ENCODE results near the gene TTBK2.

TTBK2 gene

DNA sequence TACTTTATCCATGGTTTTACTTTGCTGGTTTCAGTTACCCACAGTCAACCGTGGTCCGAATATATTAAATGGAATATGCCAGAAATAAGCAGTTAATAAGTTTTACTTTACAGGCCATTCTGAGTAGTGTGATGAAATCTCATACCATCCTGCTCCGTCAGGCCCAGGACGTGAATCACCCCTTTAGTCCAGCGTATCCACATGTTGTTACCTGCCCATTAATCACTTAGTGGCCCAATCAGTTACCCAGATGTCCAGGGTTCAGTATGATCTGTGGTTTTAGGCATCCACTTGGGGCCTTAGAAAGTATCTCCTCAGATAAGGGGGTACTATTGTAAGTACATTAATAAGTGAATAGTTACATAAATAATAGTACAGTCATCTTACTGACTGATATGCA, 88.0 kb downstream of the TTBK2 start:
- no peak for DNase-seq (ENCODE audit: low read depth in 4 of 4, low spot score in 1 of 4)

DNA sequence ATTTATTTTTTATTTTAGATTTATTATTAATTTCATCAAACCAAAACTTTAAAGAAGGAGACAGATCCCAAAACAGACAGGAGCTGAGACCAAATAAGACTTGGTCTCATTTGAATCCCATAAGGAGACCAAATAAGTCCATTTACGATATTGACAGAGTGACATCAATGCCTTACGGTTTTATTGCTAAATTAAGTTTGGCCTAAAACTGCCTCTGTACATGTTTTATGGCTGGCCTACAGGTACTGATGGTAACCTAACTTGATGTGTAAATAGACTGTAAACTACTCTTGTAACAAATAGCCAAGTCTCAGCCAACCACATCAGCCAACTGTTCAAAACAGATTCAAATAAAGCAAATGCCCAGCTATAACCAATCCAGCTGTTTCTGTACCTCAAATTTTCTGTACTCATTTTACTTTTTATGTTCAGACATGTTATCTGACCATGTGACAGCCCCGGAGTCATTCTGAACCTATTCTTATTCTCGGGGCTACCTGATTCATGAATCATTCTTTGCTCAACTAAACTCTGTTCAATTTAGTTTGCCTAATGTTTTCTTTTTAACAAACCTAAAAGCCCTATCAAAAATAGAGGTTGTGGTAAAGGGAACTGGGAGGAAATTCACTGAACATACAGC, 94.2 kb downstream of the TTBK2 start:
- no peak for DNase-seq (ENCODE audit: low read depth in 4 of 4, low spot score in 1 of 4)

DNA sequence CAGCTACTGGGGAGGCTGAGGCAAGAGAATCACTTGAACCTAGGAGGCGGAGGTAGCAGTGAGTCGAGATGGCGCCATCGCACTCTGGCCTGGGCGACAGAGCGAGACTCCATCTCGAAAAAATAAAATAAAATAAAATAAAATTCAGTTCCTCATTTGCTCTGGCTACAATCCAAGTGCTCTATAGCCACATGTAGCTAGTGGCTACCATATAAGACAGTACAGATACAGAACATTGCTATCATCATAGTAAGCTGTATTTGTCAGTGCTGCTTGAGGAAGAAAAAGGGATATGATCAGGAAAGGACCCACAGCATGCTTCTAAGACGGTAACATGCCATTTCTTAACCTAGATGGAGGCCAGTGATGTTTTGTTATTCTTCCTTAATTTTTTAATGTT, 95.0 kb downstream of the TTBK2 start:
- DNase-seq (ENCODE audit: low read depth in 4 of 4, low spot score in 1 of 4) = no peak

DNA sequence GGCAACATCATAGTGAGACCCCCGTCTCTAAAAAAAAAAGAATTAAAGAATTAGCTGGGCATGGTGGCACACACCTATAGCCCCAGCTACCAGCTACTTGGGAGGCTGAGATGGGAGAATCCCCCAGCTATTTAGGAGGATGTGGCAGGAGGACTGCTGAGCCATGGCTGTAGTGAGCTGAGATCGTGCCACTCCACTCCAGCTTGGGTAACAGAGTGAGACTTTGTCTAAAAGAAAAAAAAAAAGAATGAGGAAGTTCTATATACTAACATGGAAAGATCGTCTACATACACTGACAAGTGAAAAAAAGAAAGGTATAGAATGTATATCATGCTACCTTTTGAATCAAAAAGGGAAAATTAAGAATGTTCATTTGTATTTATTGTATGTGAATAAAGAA, 99.8 kb downstream of the TTBK2 start:
- DNase-seq (ENCODE audit: low read depth in 4 of 4, low spot score in 1 of 4) = no peak

DNA sequence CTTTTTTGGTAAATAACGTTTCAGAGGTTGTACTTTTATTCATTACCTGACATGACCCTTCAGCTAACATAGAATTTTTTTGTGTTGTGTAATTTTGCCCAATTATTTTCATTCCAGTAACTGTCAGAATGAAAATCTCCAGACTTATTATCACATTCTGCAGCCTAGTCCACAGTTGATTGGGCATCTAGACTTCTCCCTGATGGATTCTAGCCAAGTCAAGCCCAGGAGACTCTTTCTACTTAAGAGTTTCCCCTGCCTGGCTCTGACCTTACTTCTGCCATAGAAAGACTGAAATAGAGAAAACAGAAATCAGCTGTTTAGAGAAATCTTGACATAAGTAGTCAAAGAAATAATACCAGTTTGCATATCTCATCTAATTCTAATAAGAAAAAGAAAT, 100.8 kb downstream of the TTBK2 start:
- DNase-seq (ENCODE audit: low read depth in 4 of 4, low spot score in 1 of 4) = no peak

DNA sequence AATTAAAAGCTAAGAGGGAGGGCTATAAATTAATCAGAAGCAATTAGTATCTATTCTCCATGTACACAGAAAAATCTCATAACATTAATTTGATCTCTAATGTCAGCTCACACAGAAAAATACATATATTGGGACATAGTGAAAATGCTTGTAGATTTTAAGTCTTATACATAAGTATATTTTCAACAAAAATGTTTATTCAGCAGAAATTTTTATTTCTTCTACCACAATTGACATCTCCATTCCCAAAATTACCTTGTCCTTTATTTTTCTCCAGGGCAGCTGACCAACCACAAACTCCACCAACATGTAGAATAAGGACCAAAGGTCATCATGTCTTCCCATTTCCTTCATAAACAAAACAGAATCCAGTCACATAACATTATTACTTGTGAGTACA, 109.1 kb downstream of the TTBK2 start:
- DNase-seq (ENCODE audit: low read depth in 4 of 4, low spot score in 1 of 4) = no peak

DNA sequence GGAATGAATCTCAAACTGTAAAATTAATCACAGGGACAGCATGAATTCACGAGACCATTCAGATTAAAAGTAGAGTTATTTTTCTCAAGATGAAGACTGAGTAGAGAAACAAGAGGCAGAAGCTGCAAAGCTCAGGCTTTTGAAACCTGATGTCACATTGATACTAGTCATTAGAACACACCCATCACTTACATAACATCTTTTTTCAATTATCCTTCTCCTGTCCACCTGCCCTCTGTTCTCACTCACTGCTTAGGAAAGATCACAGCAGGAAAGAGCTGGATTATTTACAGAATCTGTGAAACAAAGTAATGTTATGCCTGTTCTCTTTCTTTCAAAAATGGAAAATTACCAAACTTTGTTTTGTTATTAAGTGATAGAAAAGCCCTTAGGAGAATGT, 111.7 kb downstream of the TTBK2 start:
- no peak for DNase-seq (ENCODE audit: low read depth in 4 of 4, low spot score in 1 of 4)

DNA sequence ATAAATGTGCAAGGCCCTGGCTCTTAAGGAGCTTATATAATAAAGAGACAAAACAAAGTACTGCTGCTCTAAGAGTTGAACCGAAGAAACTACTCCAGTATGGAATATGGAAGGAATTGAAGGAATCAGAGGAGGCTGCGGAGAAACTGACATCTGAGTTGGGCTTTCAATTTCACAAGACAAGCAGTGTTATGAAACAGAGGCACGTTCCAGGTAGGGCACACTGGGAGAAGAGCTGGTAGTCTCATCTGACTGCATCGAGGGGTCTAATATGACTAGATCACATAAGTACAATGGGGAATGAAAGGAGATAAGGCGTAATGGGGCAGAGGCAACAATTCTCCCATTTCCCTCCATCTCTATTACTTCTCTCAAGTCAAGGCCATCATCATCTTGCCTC, 115.3 kb downstream of the TTBK2 start:
- DNase-seq (ENCODE audit: low read depth in 4 of 4, low spot score in 1 of 4) = no peak

DNA sequence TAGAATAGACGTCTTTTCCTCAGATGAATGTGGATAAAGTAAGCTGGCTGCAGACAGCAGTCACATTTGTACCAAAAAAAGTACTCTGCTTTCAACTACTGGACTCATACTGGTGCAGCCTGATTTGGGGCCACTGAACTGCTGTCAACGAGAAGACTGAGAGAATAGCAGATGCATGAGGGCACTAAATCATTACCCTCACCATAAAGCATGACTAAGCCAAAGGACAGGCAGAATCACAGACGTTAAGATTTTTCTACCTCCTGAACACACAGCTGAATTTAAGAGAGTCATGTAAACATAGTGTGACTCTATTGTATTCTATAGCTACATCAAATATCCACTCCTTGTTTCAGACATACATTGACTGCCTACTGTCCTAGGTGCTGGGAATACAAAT, 115.8 kb downstream of the TTBK2 start:
- no peak for DNase-seq (ENCODE audit: low read depth in 4 of 4, low spot score in 1 of 4)

DNA sequence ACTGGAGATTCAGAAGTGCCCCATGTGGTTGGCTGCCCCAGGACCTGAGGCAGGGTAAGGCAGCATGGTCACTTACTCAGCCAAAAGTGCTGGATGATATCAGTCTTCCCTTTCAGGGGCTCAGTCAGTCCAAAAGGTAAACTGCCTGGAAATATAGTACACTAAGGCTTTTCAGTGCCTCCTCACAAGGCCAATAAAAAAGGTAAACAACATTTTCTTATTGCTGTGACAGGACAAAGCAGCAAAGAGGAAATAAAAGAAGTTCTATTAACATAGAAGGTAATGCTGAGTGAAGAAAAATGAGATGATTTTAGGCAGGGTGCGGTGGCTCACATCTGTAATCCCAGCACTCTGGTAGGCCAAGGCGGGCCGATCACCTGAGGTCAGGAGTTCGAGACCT, 117.1 kb downstream of the TTBK2 start:
- DNase-seq (ENCODE audit: low read depth in 4 of 4, low spot score in 1 of 4) = no peak

DNA sequence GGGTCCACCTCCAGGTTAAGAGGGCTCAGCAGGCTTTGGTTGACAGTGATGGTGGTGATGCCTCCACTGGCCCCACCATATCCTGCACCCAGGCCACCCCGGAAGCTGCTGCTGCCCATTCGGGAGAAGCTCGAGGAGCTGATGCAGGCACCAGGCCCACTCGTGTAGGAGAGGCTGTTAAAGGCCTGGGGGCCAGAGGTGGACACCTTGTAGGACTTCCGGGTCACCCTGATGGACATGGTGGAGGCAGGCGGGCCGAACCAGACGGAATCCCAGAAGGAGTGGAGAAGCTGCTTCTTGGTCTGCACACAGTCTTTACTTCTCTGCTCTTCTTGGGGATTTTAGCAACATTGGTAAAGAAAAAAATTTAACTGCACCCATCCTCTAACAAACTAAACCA, 118.4 kb downstream of the TTBK2 start:
- no peak for DNase-seq (ENCODE audit: low read depth in 4 of 4, low spot score in 1 of 4)

DNA sequence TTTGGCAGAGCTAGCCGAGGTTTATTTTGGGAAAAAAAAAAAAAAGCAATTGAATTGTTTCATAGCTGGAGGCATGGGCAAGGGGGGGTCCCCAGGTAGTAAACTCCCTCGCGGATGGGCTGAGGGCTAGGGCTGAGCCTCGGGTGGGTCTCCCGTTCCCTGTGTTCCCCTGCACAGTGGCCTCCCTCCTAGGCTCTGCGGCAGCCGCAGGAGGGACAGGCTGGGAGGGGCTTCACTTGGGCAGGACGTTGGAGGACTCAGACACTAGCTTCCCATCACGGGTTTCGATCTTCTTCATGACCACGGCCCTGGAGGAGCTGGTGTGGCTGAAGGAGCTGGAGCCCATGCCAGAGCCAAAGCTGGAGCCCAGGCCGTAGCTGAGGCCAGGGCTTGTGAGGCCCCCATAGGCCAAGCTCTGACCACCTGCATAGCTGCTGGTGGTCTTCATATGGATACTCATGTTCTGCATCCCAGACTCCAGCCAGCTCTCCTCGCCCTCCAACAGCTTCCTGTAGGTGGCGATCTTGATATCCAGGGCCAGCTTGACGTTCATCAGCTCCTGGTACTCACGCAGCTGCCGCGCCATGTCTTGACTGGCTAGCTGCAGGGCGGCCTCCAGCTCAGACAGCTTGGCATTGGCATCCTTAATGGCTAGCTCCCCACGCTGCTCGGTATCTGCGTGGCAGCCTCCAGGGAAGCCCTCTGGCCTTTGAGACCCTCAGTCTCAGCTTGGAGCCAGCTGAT, 119.7 kb downstream of the TTBK2 start:
- DNase-seq (ENCODE audit: low read depth in 4 of 4, low spot score in 1 of 4) = no peak

DNA sequence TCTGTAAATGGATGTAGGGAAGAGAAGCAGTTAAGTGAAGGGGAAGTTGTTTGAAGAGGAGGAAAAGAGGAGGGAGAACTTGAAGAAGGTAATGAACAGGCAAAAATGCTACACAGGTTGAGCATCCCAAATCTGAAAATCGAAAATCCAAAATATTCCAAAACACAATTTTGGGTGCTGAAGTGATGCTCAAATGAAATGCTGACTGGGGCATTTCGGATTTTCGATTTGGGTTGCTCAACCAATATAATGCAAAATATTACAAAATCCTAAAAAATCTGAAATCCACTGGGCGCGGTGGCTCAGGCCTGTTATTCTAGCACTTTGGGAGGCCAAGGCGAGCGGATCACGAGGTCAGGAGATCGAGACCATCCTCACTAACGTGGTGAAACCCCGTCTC, 121.8 kb downstream of the TTBK2 start:
- DNase-seq (ENCODE audit: low read depth in 4 of 4, low spot score in 1 of 4) = no peak

DNA sequence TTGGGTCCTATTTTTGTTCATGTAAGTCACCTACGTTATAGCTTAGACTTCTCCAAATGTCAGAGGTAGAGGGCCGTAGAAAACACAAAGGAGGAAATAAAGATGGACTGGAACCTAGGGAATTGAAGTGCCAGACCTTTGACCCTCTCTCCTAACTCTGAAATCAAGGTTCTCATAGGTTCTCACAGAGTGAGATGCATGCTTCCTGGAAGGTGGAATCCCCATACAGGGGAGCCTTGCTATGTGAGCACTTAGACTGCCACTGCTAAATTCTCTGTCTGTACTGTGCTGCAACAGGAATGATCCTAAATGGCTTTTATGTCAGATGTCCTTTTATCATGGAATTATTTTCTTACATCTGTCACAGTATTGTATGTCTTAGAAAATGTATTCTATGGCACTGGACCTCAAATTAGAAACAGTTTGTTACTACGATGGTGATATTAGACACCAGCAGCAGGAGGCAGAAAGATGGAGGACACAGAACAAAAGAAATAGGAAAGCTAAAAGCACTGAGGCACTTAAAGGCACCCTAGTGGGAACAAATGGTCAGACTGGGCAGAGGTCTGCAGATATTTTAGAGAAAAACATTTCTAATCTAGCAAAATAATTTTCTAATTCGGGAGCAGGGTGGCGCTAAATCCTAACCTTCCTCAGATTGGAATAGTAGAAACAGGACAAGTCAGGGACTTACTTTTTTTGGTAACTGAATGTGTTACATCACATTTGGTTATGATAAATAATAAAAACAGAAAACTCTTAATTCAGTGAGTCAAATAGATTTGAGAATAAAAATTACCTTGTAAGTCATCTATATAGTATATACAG, 123.4 kb downstream of the TTBK2 start:
- DNase-seq (ENCODE audit: low read depth in 4 of 4, low spot score in 1 of 4) = no peak

DNA sequence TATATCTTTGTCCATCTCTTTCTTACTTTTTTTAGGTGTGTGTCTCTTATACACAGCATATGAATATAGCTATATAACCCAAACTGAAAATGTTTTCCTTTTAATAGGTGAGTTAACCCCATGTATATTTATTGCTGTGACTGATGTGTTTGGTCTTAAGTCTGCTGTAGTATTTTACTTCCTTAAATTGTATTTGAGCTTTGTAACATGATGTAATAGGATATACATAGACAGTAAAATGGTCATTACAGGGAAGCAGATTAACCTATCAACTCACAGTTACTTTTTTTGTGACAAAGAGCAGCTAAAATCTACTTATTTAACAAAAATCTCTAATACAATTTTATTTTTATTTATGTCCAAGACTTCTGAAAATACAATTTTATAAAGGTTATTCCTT, 131.9 kb downstream of the TTBK2 start:
- no peak for DNase-seq (ENCODE audit: low read depth in 4 of 4, low spot score in 1 of 4)

DNA sequence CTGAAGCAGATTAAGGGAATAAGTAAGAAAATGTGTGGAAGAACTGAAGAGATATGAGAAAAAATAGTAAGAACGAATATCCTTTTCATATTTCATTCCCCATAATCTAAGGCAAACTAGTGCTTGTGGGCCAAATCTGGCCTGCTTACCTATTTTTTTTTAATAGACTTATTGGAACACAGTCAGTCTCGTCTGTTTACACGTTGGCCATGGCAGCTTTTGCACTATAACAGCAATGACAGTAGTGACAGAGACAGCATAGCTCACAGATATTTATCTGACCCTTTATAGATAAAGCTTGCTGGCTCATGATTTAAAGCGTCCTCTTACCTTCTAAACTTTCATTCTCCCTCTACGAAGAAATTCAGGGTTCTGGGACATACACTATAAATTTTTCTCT, 133.6 kb downstream of the TTBK2 start:
- no peak for DNase-seq (ENCODE audit: low read depth in 4 of 4, low spot score in 1 of 4)

DNA sequence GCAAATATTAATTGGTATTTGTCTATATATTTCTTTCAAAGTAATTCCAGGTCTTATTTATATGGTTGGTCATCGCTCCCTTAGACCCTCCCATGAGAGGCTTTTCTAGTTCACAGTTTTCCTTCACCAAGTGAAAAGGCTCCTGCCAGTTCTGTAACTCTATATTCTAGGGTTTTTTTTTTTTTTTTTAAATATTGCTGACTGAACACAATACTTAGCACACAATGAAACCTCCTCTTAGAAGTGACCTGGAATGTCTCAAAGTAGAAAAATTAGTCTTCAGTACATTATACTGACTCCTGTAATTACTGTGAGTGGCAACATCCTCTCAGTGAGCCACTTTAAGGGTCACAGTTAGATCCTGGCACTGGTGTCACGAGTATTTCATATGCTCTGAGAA, 135.0 kb downstream of the TTBK2 start:
- no peak for DNase-seq (ENCODE audit: low read depth in 4 of 4, low spot score in 1 of 4)

DNA sequence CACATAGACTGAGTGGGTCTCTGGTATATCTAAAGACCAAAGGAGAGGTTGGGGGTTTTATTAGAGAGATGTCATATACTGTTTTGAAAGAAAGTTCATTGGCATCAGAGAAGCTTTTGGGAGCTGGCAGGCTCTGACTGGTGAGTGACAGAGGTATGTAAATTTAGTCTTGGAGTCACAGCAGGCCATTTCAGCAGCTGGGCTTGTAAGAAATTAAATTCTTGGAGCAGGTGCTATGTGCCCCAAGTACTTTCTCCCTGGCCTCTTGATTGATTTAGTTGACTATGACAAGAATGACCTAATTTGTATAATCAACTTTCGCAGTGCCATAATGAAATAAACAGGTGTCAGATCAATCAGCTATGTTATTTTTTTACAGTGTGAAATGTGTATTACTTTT, 135.9 kb downstream of the TTBK2 start:
- DNase-seq (ENCODE audit: low read depth in 4 of 4, low spot score in 1 of 4) = no peak

DNA sequence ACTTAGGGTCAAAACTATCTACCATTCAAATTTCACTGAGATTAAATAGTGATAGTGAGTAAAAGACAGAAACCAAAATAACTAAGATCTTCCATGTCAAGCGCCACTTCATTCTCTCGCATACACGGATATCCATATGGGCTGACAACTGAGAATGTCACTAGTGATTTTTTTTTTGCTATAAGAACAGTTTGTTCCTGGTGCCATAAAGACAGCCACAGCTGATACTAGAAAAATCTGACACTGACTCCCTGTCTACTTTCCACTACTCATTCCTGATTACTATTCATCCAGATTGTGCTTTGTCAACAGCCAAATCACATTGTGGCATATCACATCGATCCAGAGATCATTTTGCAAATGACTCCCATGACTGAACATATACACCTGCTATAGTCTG, 137.9 kb downstream of the TTBK2 start:
- DNase-seq (ENCODE audit: low read depth in 4 of 4, low spot score in 1 of 4) = no peak

DNA sequence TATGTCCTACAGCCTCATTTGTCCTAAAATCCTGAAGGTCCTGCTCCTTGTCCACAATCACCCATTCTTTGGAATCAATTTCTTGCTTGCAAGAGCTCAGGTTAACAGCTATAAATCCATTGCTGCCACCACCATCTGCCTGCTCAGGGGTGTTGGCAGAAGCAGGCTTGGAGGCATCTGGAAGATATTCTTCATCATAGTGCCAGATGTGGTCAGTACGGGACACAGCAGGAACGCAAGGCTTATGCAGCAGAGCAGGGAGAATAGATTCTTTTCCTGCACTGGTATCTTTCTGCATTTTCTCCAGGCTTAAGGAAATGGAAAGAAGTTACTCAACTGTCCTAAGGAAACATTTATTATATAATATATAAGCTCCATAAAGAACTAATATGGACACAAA, 145.2 kb downstream of the TTBK2 start:
- DNase-seq (ENCODE audit: low read depth in 4 of 4, low spot score in 1 of 4) = no peak

DNA sequence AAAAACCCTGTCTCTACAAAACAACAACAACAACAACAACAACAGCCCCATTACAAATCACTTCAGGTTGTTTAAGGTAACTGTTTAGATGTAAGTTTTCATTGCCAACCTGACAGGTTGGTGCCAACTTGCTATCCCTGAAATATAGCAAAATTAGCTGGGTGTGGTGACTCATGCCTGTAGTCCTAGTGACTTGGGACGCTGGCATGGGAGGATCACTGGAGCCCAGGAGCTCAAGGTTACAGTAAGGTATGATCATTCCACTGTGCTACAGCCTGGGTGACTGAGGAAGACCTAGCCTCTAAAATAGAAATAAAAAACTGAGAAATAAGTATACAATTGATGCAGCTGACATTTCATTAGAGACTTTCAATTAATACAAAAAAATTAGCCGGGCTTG, 147.7 kb downstream of the TTBK2 start:
- no peak for DNase-seq (ENCODE audit: low read depth in 4 of 4, low spot score in 1 of 4)

DNA sequence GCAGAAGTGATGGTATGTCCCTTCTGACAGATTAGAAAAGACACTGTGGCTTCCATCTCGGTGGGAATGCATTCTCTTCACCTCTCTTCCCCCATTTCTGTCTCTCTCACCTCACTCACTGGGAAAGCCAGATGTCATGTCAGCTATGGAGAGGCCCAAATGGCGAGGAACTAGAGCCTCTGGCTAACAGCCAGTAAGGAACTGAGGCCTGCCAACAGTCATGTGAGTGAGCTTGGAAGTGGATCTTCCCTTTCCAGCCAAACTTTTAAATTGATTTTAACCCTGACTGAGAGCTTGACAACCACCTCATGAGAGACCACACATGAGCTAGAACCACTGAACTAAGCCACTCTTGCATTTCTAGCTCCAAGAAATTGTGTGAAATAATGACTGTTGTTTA, 148.4 kb downstream of the TTBK2 start:
- no peak for DNase-seq (ENCODE audit: low read depth in 4 of 4, low spot score in 1 of 4)
